IMR-90 (cell line): Measurements from ENCODE around the gene SNRNP27. TPM values are rescaled to one million over a fixed set of nuclear protein-coding genes. Genes with fewer than 3 reads are reported as not detected.

Source experiments
- ATAC-seq: fragments of 200-7000 bp; cut with Tn5 transposase; 2 replicates; pipeline ENCODE4 v1.9.1; 2020; ENCODE audit warnings: low read depth, mild to moderate bottlenecking, moderate library complexity
- BruUV-seq: library from RNA; stranded (reverse); fragments of 400-500 nt; replicated peaks from 2 replicates; lab custom pipeline; 2021; lab: Mats Ljungman, UMichigan
- CTCF ChIA-PET: fragments of 300-600 bp; formaldehyde crosslinking; extraction: SDS; loops from one replicate; lab custom pipeline; 2021; ENCODE audit warnings: antibody characterized with exemption; lab: Yijun Ruan, JAX
- POLR2A ChIA-PET: fragments of 300-600 bp; sonication (Branson Sonifier 250); formaldehyde crosslinking; loops from one replicate; lab custom pipeline; 2022; ENCODE audit warnings: antibody characterized with exemption; ENCODE audit not compliant: unreplicated experiment; lab: Charles Lee
- DNase-seq: peaks from one replicate; pipeline ENCODE4 v3.0.0; 2013
- H2AFZ ChIP-seq: replicated peaks from 2 replicates; pipeline ENCODE3; 2013; ENCODE audit warnings: low read length, mild to moderate bottlenecking; ENCODE audit not compliant: poor library complexity
- H2AK5ac ChIP-seq: 2 replicates; pipeline ENCODE4 v1.6.1; 2013; ENCODE audit warnings: low read depth, low read length, inconsistent platforms
- H2AK9ac ChIP-seq: replicated peaks from 2 replicates; pipeline ENCODE3; 2013; ENCODE audit warnings: mild to moderate bottlenecking, low read depth, low read length, moderate library complexity; ENCODE audit not compliant: poor library complexity
- H2BK120ac ChIP-seq: 2 replicates; pipeline ENCODE4 v1.6.1; 2013; ENCODE audit warnings: low read depth, low read length, inconsistent platforms
- H2BK15ac ChIP-seq: 3 replicates; pipeline ENCODE4 v1.6.1; 2013; ENCODE audit warnings: low read depth, low read length, inconsistent platforms
- H2BK20ac ChIP-seq: 2 replicates; pipeline ENCODE4 v1.6.1; 2013; ENCODE audit warnings: low read depth, mild to moderate bottlenecking, inconsistent platforms, low read length, moderate library complexity
- H2BK5ac ChIP-seq: 2 replicates; pipeline ENCODE4 v1.6.1; 2013; ENCODE audit warnings: mild to moderate bottlenecking, low read depth, low read length, inconsistent platforms; ENCODE audit not compliant: poor library complexity, severe bottlenecking
- H3K14ac ChIP-seq: replicated peaks from 2 replicates; pipeline ENCODE4 v1.6.1; 2013; ENCODE audit warnings: low read depth, low read length, inconsistent platforms
- H3K18ac ChIP-seq: 2 replicates; pipeline ENCODE4 v1.6.1; 2013; ENCODE audit warnings: low read depth, low read length, control low read depth
- H3K23ac ChIP-seq: 2 replicates; pipeline ENCODE4 v1.6.1; 2013; ENCODE audit warnings: low read depth, low read length, inconsistent platforms
- H3K27ac ChIP-seq: 2 replicates; pipeline ENCODE4 v1.5.1; 2013; ENCODE audit warnings: mild to moderate bottlenecking, control low read depth, low read length; ENCODE audit not compliant: insufficient read depth
- H3K27me3 ChIP-seq: 2 replicates; pipeline ENCODE4 v1.6.1; 2013; ENCODE audit warnings: low read length; ENCODE audit not compliant: control insufficient read depth, insufficient read depth
- H3K36me3 ChIP-seq: 2 replicates; pipeline ENCODE4 v1.6.1; 2013; ENCODE audit warnings: low read length, mixed read lengths; ENCODE audit not compliant: control insufficient read depth, insufficient read depth
- H3K4ac ChIP-seq: 2 replicates; pipeline ENCODE4 v1.6.1; 2013; ENCODE audit warnings: low read depth, low read length, inconsistent platforms
- H3K4me1 ChIP-seq: 2 replicates; pipeline ENCODE4 v1.6.1; 2013; ENCODE audit warnings: low read length, mixed read lengths; ENCODE audit not compliant: control insufficient read depth, insufficient read depth
- H3K4me2 ChIP-seq: 2 replicates; pipeline ENCODE4 v1.6.1; 2013; ENCODE audit warnings: low read depth, mild to moderate bottlenecking, control low read depth, low read length, moderate library complexity
- H3K4me3 ChIP-seq: 2 replicates; pipeline ENCODE4 v1.5.1; 2013; ENCODE audit warnings: low read depth, mild to moderate bottlenecking, control low read depth, low read length, moderate library complexity; ENCODE audit not compliant: insufficient read depth
- H3K56ac ChIP-seq: 2 replicates; pipeline ENCODE4 v1.6.1; 2013; ENCODE audit warnings: low read length, inconsistent platforms; ENCODE audit not compliant: insufficient read depth; ENCODE audit errors: extremely low read depth
- H3K79me1 ChIP-seq, 2 experiments: 2 replicates each; pipeline ENCODE4 v1.6.1; 2013; ENCODE audit warnings: low read length in 2 of 2, inconsistent platforms in 1 of 2, low read depth in 1 of 2
- H3K9ac ChIP-seq: 2 replicates; pipeline ENCODE4 v1.6.1; 2013; ENCODE audit warnings: low read depth, low read length, control low read depth
- H3K9me1 ChIP-seq: 2 replicates; pipeline ENCODE4 v1.6.1; 2013; ENCODE audit warnings: low read length, inconsistent platforms; ENCODE audit not compliant: insufficient read depth
- H3K9me3 ChIP-seq: 2 replicates; pipeline ENCODE4 v1.6.1; 2013; ENCODE audit warnings: low read length; ENCODE audit not compliant: control insufficient read depth, insufficient read depth
- H4K20me1 ChIP-seq: 2 replicates; pipeline ENCODE4 v1.6.1; 2013; ENCODE audit warnings: low read length, inconsistent platforms; ENCODE audit not compliant: insufficient read depth
- H4K5ac ChIP-seq: 2 replicates; pipeline ENCODE4 v1.6.1; 2013; ENCODE audit warnings: mild to moderate bottlenecking, low read depth, low read length, control low read depth
- H4K8ac ChIP-seq, 2 experiments: 2 replicates each; pipeline ENCODE4 v1.6.1; 2013; ENCODE audit warnings: low read depth in 2 of 2, low read length in 2 of 2, control low read depth in 1 of 2, inconsistent platforms in 1 of 2
- H4K91ac ChIP-seq: 2 replicates; pipeline ENCODE4 v1.6.1; 2013; ENCODE audit warnings: low read depth, low read length, inconsistent platforms; ENCODE audit not compliant: insufficient read depth
- BHLHE40 ChIP-seq: fragments of 150-350 bp; IDR thresholded peaks from 2 replicates; pipeline ENCODE4 v1.6.1; 2016; ENCODE audit warnings: mild to moderate bottlenecking, low read depth, low read length
- CEBPB ChIP-seq: IDR thresholded peaks from 2 replicates; pipeline ENCODE4 v1.6.1; 2012; ENCODE audit warnings: low read depth, low read length, improper control_type of control experiment
- CHD1 ChIP-seq: IDR thresholded peaks from 2 replicates; pipeline ENCODE4 v1.6.1; 2012; ENCODE audit warnings: low read depth, low read length, improper control_type of control experiment
- ELK1 ChIP-seq: fragments of 150-350 bp; IDR thresholded peaks from 2 replicates; pipeline ENCODE4 v1.6.1; 2016; ENCODE audit warnings: low read depth, mild to moderate bottlenecking, low read length, moderate library complexity, borderline replicate concordance
- FOS ChIP-seq: fragments of 150-350 bp; IDR thresholded peaks from 2 replicates; pipeline ENCODE4 v1.6.1; 2016; ENCODE audit warnings: low read depth, low read length
- MAFK ChIP-seq: IDR thresholded peaks from 2 replicates; pipeline ENCODE4 v1.6.1; 2012; ENCODE audit warnings: low read depth, low read length, improper control_type of control experiment
- MXI1 ChIP-seq: IDR thresholded peaks from 2 replicates; pipeline ENCODE4 v1.6.1; 2012; ENCODE audit warnings: low read depth, mild to moderate bottlenecking, low read length, moderate library complexity, borderline replicate concordance
- NFE2L2 ChIP-seq: fragments of 150-350 bp; IDR thresholded peaks from 2 replicates; pipeline ENCODE4 v1.6.1; 2016; ENCODE audit warnings: low read depth, mild to moderate bottlenecking, low read length
- POLR2A ChIP-seq: IDR thresholded peaks from 2 replicates; pipeline ENCODE4 v1.6.1; 2012; ENCODE audit warnings: mild to moderate bottlenecking, low read depth, low read length
- RAD21 ChIP-seq: IDR thresholded peaks from 2 replicates; pipeline ENCODE4 v1.6.1; 2012; ENCODE audit warnings: low read length, improper control_type of control experiment
- RCOR1 ChIP-seq: IDR thresholded peaks from 2 replicates; pipeline ENCODE4 v1.6.1; 2012; ENCODE audit warnings: mild to moderate bottlenecking, low read length, improper control_type of control experiment; ENCODE audit not compliant: insufficient replicate concordance
- RFX5 ChIP-seq: IDR thresholded peaks from 2 replicates; pipeline ENCODE4 v1.8.0; 2012; ENCODE audit warnings: low read depth, mild to moderate bottlenecking, low read length, moderate library complexity
- SMC3 ChIP-seq: fragments of 150-350 bp; IDR thresholded peaks from 2 replicates; pipeline ENCODE4 v1.6.1; 2016; ENCODE audit warnings: low read depth, mild to moderate bottlenecking, antibody characterized with exemption, low read length, moderate library complexity
- WGBS, 2 experiments: methylation state at CpG; one replicate each; pipeline versions ENCODE4 v1.1.5 to v1.1.7; 2013; ENCODE audit warnings: missing lambda C conversion rate in 2 of 2; ENCODE audit not compliant: insufficient read length in 1 of 2; ENCODE audit errors: extremely low coverage in 2 of 2; 5-methylcytosine and 5-hydroxymethylcytosine counted together
- dilution Hi-C: fragments of 300-500 bp; cut with HindIII; formaldehyde crosslinking; loops from one replicate; pipeline ENCODE4 v1.14.3; 2018; ENCODE audit warnings: low sequenced_read_pairs; ENCODE audit not compliant: unreplicated experiment
- in situ Hi-C: fragments of 300-500 bp; cut with MboI; formaldehyde crosslinking; loops from 3 replicates; pipeline ENCODE4 v1.14.3; 2019; ENCODE audit warnings: low sequenced_read_pairs, inconsistent platforms, mixed read lengths
- intact Hi-C: fragments of 100-400 bp; cut with micrococcal nuclease; formaldehyde crosslinking; loops from 2 replicates; pipeline ENCODE4 v1.10.0; 2022
- polyA plus RNA-seq, 3 experiments: library from polyadenylated mRNA; depleted of rRNA; stranded (reverse); fragments of >200 nt; gene quantifications; 2 replicates each; pipeline ENCODE4 v1.2.3, GENCODE V29; 2012; ENCODE audit warnings: low replicate concordance in 1 of 3
- total RNA-seq: library from RNA; depleted of rRNA; stranded (reverse); fragments of >200 nt; gene quantifications from 2 replicates; pipeline ENCODE4 v1.2.3, GENCODE V29; 2012
- TF ChIP-seq, protein P1 (sequence below): conservative IDR thresholded peaks from 2 replicates; pipeline ENCODE4 v1.5.1; 2012; ENCODE audit warnings: mild to moderate bottlenecking, low read depth, low read length, improper control_type of control experiment

Gene SNRNP27
- total and polyA plus RNA-seq, 2 of the 4 experiments (the other 2 are of a cell fraction): 8.8 to 48.3 TPM

DNA sequence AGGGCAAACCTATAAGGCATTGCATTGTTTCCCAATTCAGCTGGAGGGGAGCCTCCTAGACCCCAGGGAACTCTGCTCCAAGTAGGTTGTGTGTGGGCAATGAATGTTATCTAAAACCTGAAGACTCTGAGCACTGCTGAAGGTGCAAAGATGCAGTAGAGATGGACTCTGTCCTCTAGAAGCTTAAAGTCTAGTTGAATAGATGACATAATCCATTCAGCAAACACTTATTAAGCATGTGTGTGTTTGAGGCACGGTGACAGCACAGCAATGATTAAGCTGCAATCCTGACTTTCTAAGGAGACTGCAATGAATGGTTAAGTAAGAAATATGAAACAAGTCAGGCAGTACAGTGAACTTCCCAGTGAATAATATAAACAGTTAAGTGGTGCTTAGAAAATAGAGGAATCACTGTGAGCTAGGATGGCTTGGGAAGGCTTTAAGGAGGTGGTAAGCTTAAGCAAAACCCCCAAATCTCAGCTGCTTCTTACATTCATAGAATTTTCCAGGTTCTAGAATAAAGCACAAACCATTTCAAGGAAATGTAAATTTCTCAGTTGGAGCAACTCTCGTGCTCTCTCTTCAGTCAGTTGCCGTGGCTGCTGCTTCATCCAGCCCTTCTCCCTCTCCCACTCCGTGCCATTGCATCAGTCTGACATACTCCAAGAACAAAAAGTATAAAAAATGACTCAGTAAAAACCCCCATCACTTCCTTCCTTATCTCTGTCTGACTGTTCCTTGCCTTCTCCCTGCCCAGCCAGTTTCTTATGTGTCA lies 40.3 kb downstream of the SNRNP27 start:
- in situ Hi-C loops (no loop called here), dilution Hi-C loops (no loop called here), intact Hi-C loops (loop anchor here (2.0 to 5.0 kb wide), 3 partner anchors 17 to 208 kb away; no protein-coding TSS in a partner anchor)
- peak overlapping the region; percentile 7; the same call in 1 of the 2 replicates for H3K14ac ChIP-seq
- H3K23ac ChIP-seq: peak overlapping the region; percentile 76
- H3K4me3 ChIP-seq: peak overlapping the region; percentile 8; the same call in 1 of the 2 replicates
- H4K8ac ChIP-seq: peak overlapping the region in 1 of 2 experiments; percentile 74; a peak in 3 of 4 replicates
- peak overlapping the region; percentile 38 for H3K4ac ChIP-seq
- H4K20me1 ChIP-seq: no peaks in the 10 kb centered on the region
- H2BK120ac ChIP-seq: peak overlapping the region; percentile 66
- H2BK5ac ChIP-seq: peak overlapping the region; percentile 36
- no peaks in the 10 kb centered on the region for H3K27me3 ChIP-seq
- peak overlapping the region; percentile 10 for H2BK20ac ChIP-seq
- no peak overlapping the region for H2AK5ac ChIP-seq
- H4K5ac ChIP-seq: 0 out of 2 replicates have a peak overlapping the region, but pooled peaks have one; percentile 6
- peak overlapping the region; percentile 56 for H4K91ac ChIP-seq
- CTCF ChIA-PET: interaction anchor here (0.6 to 2.0 kb wide), 2 partner anchors 47 to 137 kb away, joined by 4 to 6 read pairs; no protein-coding TSS in a partner anchor
- peak overlapping the region; percentile 39 for H3K4me2 ChIP-seq
- peak overlapping the region; percentile 79 for H3K56ac ChIP-seq
- ATAC-seq (peak; percentile 87), DNase-seq (peak; percentile 93)
- no peak overlapping the region for H2AK9ac ChIP-seq
- peak overlapping the region; percentile 8 for H2AFZ ChIP-seq
- 0% methylated on average over 3 of the region's 4 CpGs; no CpG with 5 or more reads in 1 of the 2 experiments for WGBS, 2 experiments
- H3K4me1 ChIP-seq: peaks cover 11% of the 10 kb centered on the region
- peak overlapping the region; percentile 37 for H3K9ac ChIP-seq
- peaks cover 26% of the 10 kb centered on the region for H3K36me3 ChIP-seq
- H2BK15ac ChIP-seq: peak overlapping the region; percentile 32; the same call in 1 of the 3 replicates
- peak overlapping the region; percentile 10; the same call in 1 of the 2 replicates for H3K18ac ChIP-seq
- POLR2A ChIA-PET: interaction anchor here (0.5 kb wide), 1 partner anchor 39 kb away, joined by 3 read pairs; no protein-coding TSS in a partner anchor
- H3K27ac ChIP-seq: peak overlapping the region; percentile 74
- no TSS peak for BruUV-seq
- peaks cover 14 to 21% of the 10 kb centered on the region in 2 experiments for H3K79me1 ChIP-seq
- H3K9me1 ChIP-seq: peaks cover 16% of the 10 kb centered on the region
- H3K9me3 ChIP-seq: no peaks in the 10 kb centered on the region
- TF ChIP-seq MAFK (0 out of 2 replicates have a peak, but pooled peaks have one; percentile 5), FOS (peak; percentile 84), SMC3 (peak; percentile 14; the same call in 1 of the 2 replicates), NFE2L2 (peak; percentile 32; the same call in 1 of the 2 replicates), RCOR1 (no peak), ELK1 (no peak), RFX5 (no peak), POLR2A (peak; percentile 72; the same call in 1 of the 2 replicates), CEBPB (peak; percentile 96), BHLHE40 (peak; percentile 81), MXI1 (peak; percentile 59; the same call in 1 of the 2 replicates), CHD1 (no peak), RAD21 (no peak)
- TF ChIP-seq, protein P1, sequence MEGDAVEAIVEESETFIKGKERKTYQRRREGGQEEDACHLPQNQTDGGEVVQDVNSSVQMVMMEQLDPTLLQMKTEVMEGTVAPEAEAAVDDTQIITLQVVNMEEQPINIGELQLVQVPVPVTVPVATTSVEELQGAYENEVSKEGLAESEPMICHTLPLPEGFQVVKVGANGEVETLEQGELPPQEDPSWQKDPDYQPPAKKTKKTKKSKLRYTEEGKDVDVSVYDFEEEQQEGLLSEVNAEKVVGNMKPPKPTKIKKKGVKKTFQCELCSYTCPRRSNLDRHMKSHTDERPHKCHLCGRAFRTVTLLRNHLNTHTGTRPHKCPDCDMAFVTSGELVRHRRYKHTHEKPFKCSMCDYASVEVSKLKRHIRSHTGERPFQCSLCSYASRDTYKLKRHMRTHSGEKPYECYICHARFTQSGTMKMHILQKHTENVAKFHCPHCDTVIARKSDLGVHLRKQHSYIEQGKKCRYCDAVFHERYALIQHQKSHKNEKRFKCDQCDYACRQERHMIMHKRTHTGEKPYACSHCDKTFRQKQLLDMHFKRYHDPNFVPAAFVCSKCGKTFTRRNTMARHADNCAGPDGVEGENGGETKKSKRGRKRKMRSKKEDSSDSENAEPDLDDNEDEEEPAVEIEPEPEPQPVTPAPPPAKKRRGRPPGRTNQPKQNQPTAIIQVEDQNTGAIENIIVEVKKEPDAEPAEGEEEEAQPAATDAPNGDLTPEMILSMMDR: no peak
